ENCODE data around the gene ARR3.
A peak's percentile ranks its signal among the peaks of the same experiment; 100 is the strongest.
"Not testable (repeated sequence)": the region's sequence is repeated elsewhere in the genome, so short reads cannot be mapped to it uniquely, and the experiment has no call there.

ARR3 gene

GRCh38 chrX:70262952-70263567 lies 5.1 kb upstream of the ARR3 start:
- Histone ChIP-seq H3K27me3 (no peaks in the 10 kb centered on the region), H3K9me3 (no peaks in the 10 kb centered on the region), H3K4me3 (ENCODE audit: low read depth, low read length) (no peak overlapping the region), H3K36me3 (no peaks in the 10 kb centered on the region), H3K4me1 (no peaks in the 10 kb centered on the region)
- DNase-seq = peak; percentile 56
- TF ChIP-seq CTCF (IDR thresholded peaks at IDR 0.05; ENCODE audit: low read depth, low read length) = peak; percentile 63

- DNase-seq = no peak
- TF ChIP-seq CTCF (IDR thresholded peaks at IDR 0.05; ENCODE audit: low read depth, low read length) = no peak
Observed at GRCh38 chrX:70264784-70265183, 3.4 kb upstream of the ARR3 start.

GRCh38 chrX:70274029-70274428 lies 5.9 kb downstream of the ARR3 start:
- DNase-seq; H3K4me3 ChIP-seq (ENCODE audit: low read depth, low read length); H3K4me1 ChIP-seq; H3K36me3 ChIP-seq; H3K9me3 ChIP-seq; H3K27me3 ChIP-seq: not testable (repeated sequence)

More at GRCh38 chrX:70264784-70265183, 3.4 kb upstream of the ARR3 start:
- H3K9me3 ChIP-seq = no peaks in the 10 kb centered on the region
- H3K27me3 ChIP-seq = no peaks in the 10 kb centered on the region
- H3K4me3 ChIP-seq (ENCODE audit: low read depth, low read length) = no peak overlapping the region
- H3K36me3 ChIP-seq = no peaks in the 10 kb centered on the region
- H3K4me1 ChIP-seq = no peaks in the 10 kb centered on the region

- no peaks in the 10 kb centered on the region for H3K36me3 ChIP-seq
- no peaks in the 10 kb centered on the region for H3K4me1 ChIP-seq
- no peak for TF ChIP-seq CTCF (IDR thresholded peaks at IDR 0.05; ENCODE audit: low read depth, low read length)
- no peak for DNase-seq
- no peaks in the 10 kb centered on the region for H3K27me3 ChIP-seq
- no peak overlapping the region for H3K4me3 ChIP-seq (ENCODE audit: low read depth, low read length)
- no peaks in the 10 kb centered on the region for H3K9me3 ChIP-seq
Observed at GRCh38 chrX:70279081-70279480, 10.9 kb downstream of the ARR3 start.

GRCh38 chrX:70280573-70280972 lies 12.4 kb downstream of the ARR3 start:
- no peaks in the 10 kb centered on the region for H3K4me1 ChIP-seq
- H3K9me3 ChIP-seq = no peaks in the 10 kb centered on the region
- no peak for TF ChIP-seq CTCF (IDR thresholded peaks at IDR 0.05; ENCODE audit: low read depth, low read length)
- no peaks in the 10 kb centered on the region for H3K36me3 ChIP-seq
- H3K27me3 ChIP-seq = no peaks in the 10 kb centered on the region
- DNase-seq = no peak
- no peak overlapping the region for H3K4me3 ChIP-seq (ENCODE audit: low read depth, low read length)

- DNase-seq = no peak
- Histone ChIP-seq H3K9me3 (no peaks in the 10 kb centered on the region), H3K4me3 (ENCODE audit: low read depth, low read length) (no peak within 1 kb of the TSS), H3K4me1 (no peaks in the 10 kb centered on the region), H3K36me3 (no peaks in the 10 kb centered on the region), H3K27me3 (no peaks in the 10 kb centered on the region)
- TF ChIP-seq CTCF (IDR thresholded peaks at IDR 0.05; ENCODE audit: low read depth, low read length) = no peak
Observed at GRCh38 chrX:70281951-70282350, 13.8 kb downstream of the ARR3 start, which contains the start of gene RAB41. TSS of gene RAB41 (plus strand) at chrX:70282172. CDS start at chrX:70282218, 46 bp downstream.
